ENCODE data around the gene ZBTB20.
A peak's percentile ranks its signal among the peaks of the same experiment; 100 is the strongest.

The ZBTB20 gene

GRCh38 chr3:114408736-114409670, 738.1 kb downstream of the ZBTB20 start:
- DNase-seq (ENCODE audit: low read depth in 3 of 3), result no peak

GRCh38 chr3:114406922-114407321, 740.2 kb downstream of the ZBTB20 start:
- no peak for DNase-seq (ENCODE audit: low read depth in 3 of 3)

GRCh38 chr3:114406286-114406685, 740.8 kb downstream of the ZBTB20 start:
- DNase-seq (ENCODE audit: low read depth in 3 of 3), result no peak

GRCh38 chr3:114405202-114405990, 741.7 kb downstream of the ZBTB20 start:
- DNase-seq (ENCODE audit: low read depth in 3 of 3), result no peak

GRCh38 chr3:114404590-114404989, 742.5 kb downstream of the ZBTB20 start:
- no peak for DNase-seq (ENCODE audit: low read depth in 3 of 3)

GRCh38 chr3:114402838-114403237, 744.2 kb downstream of the ZBTB20 start:
- DNase-seq (ENCODE audit: low read depth in 3 of 3), result no peak

GRCh38 chr3:114401346-114401745, 745.7 kb downstream of the ZBTB20 start:
- no peak for DNase-seq (ENCODE audit: low read depth in 3 of 3)

- no peak for DNase-seq (ENCODE audit: low read depth in 3 of 3)
Observed at GRCh38 chr3:114400371-114400770, 746.7 kb downstream of the ZBTB20 start.

- no peak for DNase-seq (ENCODE audit: low read depth in 3 of 3)
Observed at GRCh38 chr3:114394551-114394950, 752.5 kb downstream of the ZBTB20 start.

GRCh38 chr3:114393367-114394072, 753.6 kb downstream of the ZBTB20 start:
- DNase-seq (ENCODE audit: low read depth in 3 of 3), result no peak

- no peak for DNase-seq (ENCODE audit: low read depth in 3 of 3)
Observed at GRCh38 chr3:114392831-114393230, 754.3 kb downstream of the ZBTB20 start.

GRCh38 chr3:114389156-114389555, 757.9 kb downstream of the ZBTB20 start:
- DNase-seq (ENCODE audit: low read depth in 3 of 3), result no peak

GRCh38 chr3:114384558-114384903, 762.6 kb downstream of the ZBTB20 start:
- DNase-seq (ENCODE audit: low read depth in 3 of 3), result no peak

GRCh38 chr3:114383875-114384557, 763.1 kb downstream of the ZBTB20 start:
- peak; percentile 52 to 64 (median 53) for DNase-seq (ENCODE audit: low read depth in 3 of 3)

GRCh38 chr3:114380233-114380651, 766.8 kb downstream of the ZBTB20 start:
- no peak for DNase-seq (ENCODE audit: low read depth in 3 of 3)

GRCh38 chr3:114379266-114379665, 767.8 kb downstream of the ZBTB20 start:
- no peak for DNase-seq (ENCODE audit: low read depth in 3 of 3)

GRCh38 chr3:114378760-114379159, 768.3 kb downstream of the ZBTB20 start:
- no peak for DNase-seq (ENCODE audit: low read depth in 3 of 3)

- no peak for DNase-seq (ENCODE audit: low read depth in 3 of 3)
Observed at GRCh38 chr3:114377426-114377825, 769.7 kb downstream of the ZBTB20 start.

- DNase-seq (ENCODE audit: low read depth in 3 of 3), result no peak
Observed at GRCh38 chr3:114376516-114377185, 770.4 kb downstream of the ZBTB20 start.

- no peak for DNase-seq (ENCODE audit: low read depth in 3 of 3)
Observed at GRCh38 chr3:114375608-114376421, 771.3 kb downstream of the ZBTB20 start.

Measured in stimulated activated CD4-positive, alpha-beta T cell treated with anti-CD3 and anti-CD28 coated beads, TNF-alpha, amount 100 ng/mL, for 48 hours (primary cell).